ENCODE measurements around the gene TUT4.

GRCh38 chr1:52553362-52554266 lies 722 bp upstream of the TUT4 start:
- TF ChIP-seq CTCF (conservative IDR thresholded peaks at IDR 0.05; ENCODE audit: low read depth, low read length), result no peak
- TF ChIP-seq EZH2phosphoT487 (IDR thresholded peaks at IDR 0.05; ENCODE audit: borderline replicate concordance, low read length), result no peak
